ENCODE results near the gene BAD.

- TF ChIP-seq POLR2AphosphoS5 (IDR thresholded peaks at IDR 0.05), result no peak
- TF ChIP-seq CTCF (IDR thresholded peaks at IDR 0.05), result no peak
These were observed 20.1 kb downstream of the BAD start for GRCh38 chr11:64264371-64264852.
